Upper lobe of right lung (tissue), 1 donor: ENCODE data around the gene PARD3B. TPM values are rescaled to one million over a fixed set of nuclear protein-coding genes. Genes with fewer than 3 reads are reported as not detected.

Experiments
- ATAC-seq: fragments of 200-7000 bp; cut with Tn5 transposase; one replicate; pipeline ENCODE4 v1.9.1; 2020; ENCODE audit warnings: mild to moderate bottlenecking, moderate library complexity
- DNase-seq: peaks from one replicate; pipeline ENCODE4 v3.0.0-alpha.2; 2020
- H3K27ac ChIP-seq: fragments of 200-600 bp; one replicate; pipeline ENCODE4 v1.8.0; 2022
- H3K27me3 ChIP-seq: fragments of 200-600 bp; one replicate; pipeline ENCODE4 v1.8.0; 2022; ENCODE audit warnings: mild to moderate bottlenecking
- H3K36me3 ChIP-seq: fragments of 200-600 bp; one replicate; pipeline ENCODE4 v1.8.0; 2022
- H3K4me1 ChIP-seq: fragments of 200-600 bp; one replicate; pipeline ENCODE4 v1.8.0; 2022
- H3K4me3 ChIP-seq: fragments of 200-600 bp; one replicate; pipeline ENCODE4 v1.8.0; 2022; ENCODE audit warnings: mild to moderate bottlenecking
- H3K9me3 ChIP-seq: fragments of 200-600 bp; one replicate; pipeline ENCODE4 v1.8.0; 2022
- intact Hi-C: fragments of 100-400 bp; cut with DNase I; formaldehyde crosslinking; loops from one replicate; pipeline ENCODE4 v1.11.0; 2022
- total RNA-seq: library from RNA; stranded (reverse); fragmentation: NEBNext Ultra II Directional; extraction: Animal tissue kit (Norgen Biotek cat#: 25700); gene quantifications from one replicate; pipeline ENCODE4 v1.2.1, GENCODE V29; 2021
- TF ChIP-seq, protein P1 (sequence below): fragments of 200-600 bp; IDR thresholded peaks from one replicate; pipeline ENCODE4 v1.8.0; 2022; ENCODE audit warnings: antibody characterized with exemption
- donor health status: DM: no; HTN: yes; CAD: no; lungs with severe emphysema.

PARD3B gene
- total RNA-seq, 1 donor from 2014 or later: 32.5 TPM

DNA sequence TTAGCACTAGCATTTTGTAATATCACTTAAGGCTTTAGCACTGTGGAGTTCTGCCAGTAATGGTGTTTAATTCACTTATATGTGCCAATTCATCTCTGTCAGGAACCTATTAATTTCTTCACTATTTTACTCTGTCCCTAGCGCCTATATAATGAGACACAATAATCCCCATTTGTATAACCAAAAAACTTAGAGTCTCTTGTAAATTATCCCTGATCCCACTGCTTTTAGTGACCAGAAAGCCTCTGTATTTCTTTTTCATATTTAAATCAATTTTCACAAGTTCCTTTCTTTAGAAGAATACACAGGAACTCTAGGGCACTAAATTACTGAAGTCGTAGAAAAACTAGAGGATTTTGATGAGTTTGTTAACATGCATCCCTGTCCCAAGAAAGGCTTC, 894.3 kb downstream of the PARD3B start:
- Histone ChIP-seq H3K27ac (no peak overlapping the region), H3K4me1 (no peaks in the 10 kb centered on the region), H3K9me3 (no peaks in the 10 kb centered on the region), H3K4me3 (no peak overlapping the region), H3K27me3 (no peaks in the 10 kb centered on the region), H3K36me3 (no peaks in the 10 kb centered on the region)
- TF ChIP-seq, protein P1, sequence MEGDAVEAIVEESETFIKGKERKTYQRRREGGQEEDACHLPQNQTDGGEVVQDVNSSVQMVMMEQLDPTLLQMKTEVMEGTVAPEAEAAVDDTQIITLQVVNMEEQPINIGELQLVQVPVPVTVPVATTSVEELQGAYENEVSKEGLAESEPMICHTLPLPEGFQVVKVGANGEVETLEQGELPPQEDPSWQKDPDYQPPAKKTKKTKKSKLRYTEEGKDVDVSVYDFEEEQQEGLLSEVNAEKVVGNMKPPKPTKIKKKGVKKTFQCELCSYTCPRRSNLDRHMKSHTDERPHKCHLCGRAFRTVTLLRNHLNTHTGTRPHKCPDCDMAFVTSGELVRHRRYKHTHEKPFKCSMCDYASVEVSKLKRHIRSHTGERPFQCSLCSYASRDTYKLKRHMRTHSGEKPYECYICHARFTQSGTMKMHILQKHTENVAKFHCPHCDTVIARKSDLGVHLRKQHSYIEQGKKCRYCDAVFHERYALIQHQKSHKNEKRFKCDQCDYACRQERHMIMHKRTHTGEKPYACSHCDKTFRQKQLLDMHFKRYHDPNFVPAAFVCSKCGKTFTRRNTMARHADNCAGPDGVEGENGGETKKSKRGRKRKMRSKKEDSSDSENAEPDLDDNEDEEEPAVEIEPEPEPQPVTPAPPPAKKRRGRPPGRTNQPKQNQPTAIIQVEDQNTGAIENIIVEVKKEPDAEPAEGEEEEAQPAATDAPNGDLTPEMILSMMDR: no peak
- DNase-seq (no peak), ATAC-seq (no peak)
- intact Hi-C loops: no loop called here

DNA sequence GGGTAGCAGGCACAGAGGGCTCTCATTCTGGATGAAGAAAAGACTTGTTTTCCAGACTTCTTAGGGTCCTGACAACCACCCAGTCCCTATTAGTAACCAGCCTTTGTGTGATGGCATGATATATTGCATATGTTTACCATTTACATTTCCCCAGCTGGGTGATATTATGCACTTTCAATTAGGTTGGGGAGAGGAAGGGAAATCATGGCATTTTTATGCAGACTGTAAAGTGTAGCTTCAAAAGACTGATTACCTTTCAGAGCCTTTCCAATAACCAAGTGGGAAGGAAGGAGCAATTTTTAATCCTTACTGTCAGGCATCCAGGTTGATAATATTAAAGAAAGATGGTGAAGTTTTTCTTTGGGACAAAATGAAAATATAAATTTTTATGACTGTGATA, 896.2 kb downstream of the PARD3B start:
- no peaks in the 10 kb centered on the region for H3K9me3 ChIP-seq
- DNase-seq: no peak
- H3K27me3 ChIP-seq: no peaks in the 10 kb centered on the region
- no peaks in the 10 kb centered on the region for H3K36me3 ChIP-seq
- H3K4me1 ChIP-seq: no peaks in the 10 kb centered on the region
- ATAC-seq: no peak
- H3K27ac ChIP-seq: no peak overlapping the region
- intact Hi-C loops: no loop called here
- TF ChIP-seq, protein P1: no peak
- no peak overlapping the region for H3K4me3 ChIP-seq

DNA sequence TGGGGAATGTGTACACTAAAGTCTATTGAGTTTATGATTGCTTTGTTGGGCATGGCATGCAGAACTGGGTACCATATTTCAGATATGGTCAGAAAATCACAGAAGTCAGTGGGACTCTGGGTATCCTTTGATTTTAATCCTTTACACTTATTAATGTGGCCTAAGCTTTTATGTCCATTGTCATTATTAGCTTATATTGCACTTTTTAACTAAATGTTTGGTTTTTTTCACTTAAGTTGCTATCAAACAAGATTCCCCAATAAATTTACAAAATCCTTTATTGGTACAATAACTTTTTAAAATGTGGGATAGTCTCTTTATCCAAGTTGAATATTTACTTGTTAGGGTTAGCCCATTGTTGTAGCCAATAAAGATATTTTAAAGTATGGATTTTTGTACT, 902.9 kb downstream of the PARD3B start:
- H3K9me3 ChIP-seq: no peaks in the 10 kb centered on the region
- no peak overlapping the region for H3K4me3 ChIP-seq
- DNase-seq (no peak), ATAC-seq (no peak)
- intact Hi-C loops: no loop called here
- H3K36me3 ChIP-seq: no peaks in the 10 kb centered on the region
- no peak overlapping the region for H3K27ac ChIP-seq
- no peaks in the 10 kb centered on the region for H3K27me3 ChIP-seq
- H3K4me1 ChIP-seq: no peaks in the 10 kb centered on the region
- TF ChIP-seq, protein P1: no peak

DNA sequence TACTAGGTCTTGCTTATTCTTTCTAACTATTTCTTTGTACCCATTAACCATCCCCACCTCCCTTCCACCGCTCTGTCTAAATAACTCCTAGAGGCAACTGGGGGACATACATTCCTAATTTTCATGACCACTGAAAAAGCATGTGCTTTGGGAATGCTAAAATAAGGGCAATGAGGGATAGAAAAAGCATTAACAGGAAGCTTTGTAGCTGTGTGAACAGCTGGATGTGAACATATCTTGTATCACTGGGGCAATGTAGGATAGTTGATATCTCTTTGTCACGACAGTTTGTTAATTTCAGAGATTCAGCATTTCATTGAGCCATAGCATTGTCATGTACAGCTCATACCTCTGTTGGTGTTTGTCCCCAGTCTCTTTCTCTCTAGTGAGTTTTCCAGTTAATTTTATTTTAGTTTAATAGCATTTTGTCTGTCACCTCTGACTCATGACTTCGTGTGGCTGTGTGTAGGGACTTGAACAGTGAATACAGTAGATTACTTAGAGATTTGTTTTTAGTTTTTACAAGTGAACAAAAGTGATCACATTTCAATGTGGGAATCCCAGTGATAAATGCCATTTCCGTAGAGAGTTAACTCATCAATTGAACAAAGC, 906.7 kb downstream of the PARD3B start:
- TF ChIP-seq, protein P1: no peak
- no peaks in the 10 kb centered on the region for H3K27me3 ChIP-seq
- intact Hi-C loops: no loop called here
- H3K27ac ChIP-seq: no peak overlapping the region
- no peaks in the 10 kb centered on the region for H3K36me3 ChIP-seq
- H3K4me3 ChIP-seq: no peak overlapping the region
- no peaks in the 10 kb centered on the region for H3K4me1 ChIP-seq
- no peaks in the 10 kb centered on the region for H3K9me3 ChIP-seq
- DNase-seq (no peak), ATAC-seq (no peak)

DNA sequence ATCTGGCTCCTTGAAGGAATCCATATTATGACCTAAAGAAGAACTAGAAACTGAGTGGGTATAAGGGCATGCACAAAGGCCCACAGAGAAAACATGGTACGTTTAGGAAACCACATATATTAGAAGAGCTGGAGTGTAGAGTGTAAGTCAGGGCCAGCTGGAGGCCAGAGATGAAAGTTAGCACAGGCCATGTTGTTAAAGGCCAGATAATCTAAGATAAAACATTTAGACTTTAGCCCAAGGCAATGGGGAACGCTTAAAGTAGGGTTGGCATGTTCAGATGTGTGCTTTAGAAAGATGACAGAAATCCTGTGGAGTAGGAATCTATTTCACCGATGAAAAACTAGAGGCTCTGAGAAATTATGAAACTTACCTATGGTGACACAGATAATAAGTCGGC, 907.9 kb downstream of the PARD3B start:
- no peak for DNase-seq
- H3K27ac ChIP-seq: no peak overlapping the region
- TF ChIP-seq, protein P1: no peak
- no peaks in the 10 kb centered on the region for H3K4me1 ChIP-seq
- ATAC-seq: no peak
- intact Hi-C loops: no loop called here
- no peaks in the 10 kb centered on the region for H3K9me3 ChIP-seq
- H3K36me3 ChIP-seq: no peaks in the 10 kb centered on the region
- no peaks in the 10 kb centered on the region for H3K27me3 ChIP-seq
- no peak overlapping the region for H3K4me3 ChIP-seq

- TF ChIP-seq, protein P1: no peak
- H3K4me1 ChIP-seq: no peaks in the 10 kb centered on the region
- no peak overlapping the region for H3K27ac ChIP-seq
- ATAC-seq (no peak), DNase-seq (no peak)
- H3K9me3 ChIP-seq: no peaks in the 10 kb centered on the region
- intact Hi-C loops: no loop called here
- H3K27me3 ChIP-seq: no peaks in the 10 kb centered on the region
- no peak overlapping the region for H3K4me3 ChIP-seq
- H3K36me3 ChIP-seq: no peaks in the 10 kb centered on the region
Measured at GRCh38 chr2:205456682-205457081, 911.4 kb downstream of the PARD3B start.
